DMS79 treated with DMSO at 0.1 percent for 48 hours (cell line): Measurements from ENCODE around the gene OTOG.
A peak's percentile ranks its signal among the peaks of the same experiment; 100 is the strongest.

ENCODE experiments used
- DNase-seq: peaks from one replicate; lab custom pipeline; 2025; lab: John Stamatoyannopoulos, UW

Gene OTOG

DNA sequence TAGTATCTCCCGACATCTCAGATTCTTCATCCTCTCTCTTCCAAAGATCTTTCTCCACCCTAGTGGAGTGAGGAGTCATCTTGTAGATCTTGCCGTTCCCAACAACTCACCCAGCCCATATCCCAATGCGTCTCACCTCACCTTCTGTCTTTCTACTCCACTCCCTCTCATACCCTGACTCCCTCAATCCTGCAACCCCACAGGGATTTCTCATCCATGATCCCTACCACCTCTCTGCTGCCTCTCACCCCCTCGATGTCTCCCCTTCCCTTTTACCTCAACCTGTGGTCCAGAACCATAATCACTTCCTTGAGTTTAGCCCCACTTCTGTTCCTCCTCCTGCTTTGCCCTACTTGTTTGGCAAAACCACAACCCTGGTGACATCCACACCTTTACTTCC lies 41.7 kb downstream of the OTOG start:
- DNase-seq = no peak

DNA sequence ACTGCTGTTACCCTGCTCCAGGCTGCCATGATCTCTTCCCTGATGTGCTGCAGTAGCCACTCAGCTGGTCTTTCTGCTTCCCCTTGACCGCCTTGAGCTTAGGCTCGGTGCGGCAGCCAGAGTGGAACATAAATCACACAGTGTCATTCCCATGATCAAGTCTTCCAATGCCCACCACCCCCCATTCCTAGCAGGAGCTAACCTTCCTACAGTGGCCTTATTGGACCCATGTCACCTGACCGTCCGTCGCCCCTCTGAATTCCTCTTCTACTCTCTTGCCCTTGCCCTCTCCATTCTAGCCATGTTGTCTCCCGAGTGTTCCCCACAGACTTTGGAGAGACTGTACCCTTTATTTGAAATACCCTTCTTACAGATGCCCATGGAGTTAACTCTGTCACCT lies 43.4 kb downstream of the OTOG start:
- DNase-seq = no peak

DNA sequence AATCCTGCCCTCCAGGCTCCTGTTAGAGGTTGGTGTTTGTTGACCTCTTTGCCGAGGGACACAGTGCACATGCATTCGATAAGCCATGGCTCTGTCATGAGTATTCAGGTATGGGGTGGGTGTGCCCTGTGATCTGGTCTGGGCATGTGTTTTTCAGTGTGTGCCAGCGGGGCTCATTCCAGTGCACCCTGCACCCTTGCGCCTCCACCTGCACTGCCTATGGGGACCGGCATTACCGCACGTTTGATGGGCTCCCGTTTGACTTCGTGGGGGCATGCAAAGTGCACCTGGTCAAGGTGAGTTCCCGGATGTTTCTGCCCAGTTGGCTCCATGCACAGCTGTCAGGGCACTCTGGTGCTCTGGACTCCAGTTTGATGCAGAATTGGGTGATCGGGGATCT lies 44.2 kb downstream of the OTOG start:
- DNase-seq = no peak

- DNase-seq = no peak
Measured at GRCh38 chr11:17593466-17594245, 46.6 kb downstream of the OTOG start.

DNA sequence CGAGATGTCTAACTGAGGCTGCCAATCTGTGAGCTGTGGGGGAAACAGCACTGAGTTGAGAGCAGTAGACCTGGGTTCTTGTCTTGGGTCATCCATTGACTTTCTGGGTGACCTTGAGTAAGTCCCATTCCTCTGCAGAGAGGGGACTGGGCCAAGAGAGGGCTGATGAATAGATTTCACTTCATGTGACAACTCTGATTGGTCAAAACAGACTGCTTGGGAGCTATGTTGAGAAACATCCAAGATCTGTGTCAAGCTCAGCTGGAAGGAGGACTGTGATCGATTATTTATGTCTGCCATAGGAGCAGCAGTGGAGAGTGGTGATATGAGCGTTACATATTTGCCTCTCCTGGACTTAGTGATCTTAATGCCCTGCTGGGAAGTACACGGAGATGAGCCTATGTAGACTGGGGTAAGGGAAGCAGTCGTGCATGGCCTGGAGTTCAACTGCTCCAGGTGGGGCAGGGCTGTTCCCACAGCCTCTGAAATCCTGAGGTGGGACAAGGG lies 47.7 kb downstream of the OTOG start:
- DNase-seq = no peak

DNA sequence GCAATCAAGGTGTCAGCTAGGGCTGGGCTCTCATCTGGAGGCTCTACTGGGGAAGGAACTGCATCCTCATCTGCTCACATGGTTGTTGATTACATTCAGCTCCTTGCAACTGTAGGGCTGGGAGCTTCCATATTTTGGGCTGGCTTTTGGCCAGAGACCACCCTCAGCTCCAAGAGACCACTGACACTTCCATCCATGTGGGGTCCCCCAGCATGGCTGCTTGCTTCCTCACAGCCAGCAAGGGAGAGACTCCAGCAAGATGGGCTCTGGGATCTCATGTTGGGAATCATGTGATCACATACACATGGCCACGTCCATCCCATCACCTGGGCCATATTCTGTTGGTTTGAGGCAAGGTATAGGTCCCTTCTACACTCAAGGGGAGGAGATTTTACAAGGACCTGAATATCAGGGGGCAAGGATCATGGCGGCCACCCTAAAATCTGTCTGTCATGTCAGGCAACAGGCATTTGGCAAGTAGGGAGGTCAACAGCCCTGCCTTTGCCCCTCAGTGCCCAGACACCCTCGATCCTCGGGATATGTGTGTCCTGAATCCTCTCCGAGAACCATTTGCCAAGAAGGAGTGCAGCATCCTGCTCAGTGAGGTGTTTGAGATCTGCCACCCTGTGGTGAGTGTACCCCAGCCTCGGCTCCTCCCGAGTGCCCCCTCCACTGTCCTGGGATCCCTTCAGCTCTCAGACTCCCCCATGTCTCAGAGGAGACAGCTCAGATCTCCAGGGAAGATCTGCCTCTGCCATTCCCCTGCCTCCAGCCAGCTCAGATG lies 48.7 kb downstream of the OTOG start:
- no peak for DNase-seq

DNA sequence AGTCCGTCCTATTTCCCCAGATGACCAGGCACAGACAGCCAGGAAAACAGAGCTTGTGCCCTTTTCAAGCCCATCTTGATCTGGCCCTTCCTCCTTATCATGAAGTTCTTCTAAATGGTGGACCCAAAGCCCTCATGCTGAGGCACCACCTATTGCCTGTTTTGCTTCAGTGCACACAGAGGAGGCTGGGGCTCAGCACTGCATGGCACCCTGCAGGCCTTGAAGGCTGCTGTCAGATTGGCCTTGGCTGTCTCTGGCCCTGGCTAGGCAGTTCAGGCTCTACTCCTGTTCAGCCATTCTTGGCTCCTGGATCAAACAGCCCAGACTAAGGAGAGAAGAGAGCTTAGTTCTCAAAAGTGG lies 49.2 kb downstream of the OTOG start:
- no peak for DNase-seq

GRCh38 chr11:17596711-17597110 lies 49.7 kb downstream of the OTOG start:
- DNase-seq = no peak

GRCh38 chr11:17597770-17598169 lies 50.7 kb downstream of the OTOG start:
- no peak for DNase-seq

GRCh38 chr11:17598700-17599459 lies 51.8 kb downstream of the OTOG start:
- DNase-seq = peak; percentile 48

GRCh38 chr11:17599460-17599925 lies 52.4 kb downstream of the OTOG start:
- DNase-seq = no peak

DNA sequence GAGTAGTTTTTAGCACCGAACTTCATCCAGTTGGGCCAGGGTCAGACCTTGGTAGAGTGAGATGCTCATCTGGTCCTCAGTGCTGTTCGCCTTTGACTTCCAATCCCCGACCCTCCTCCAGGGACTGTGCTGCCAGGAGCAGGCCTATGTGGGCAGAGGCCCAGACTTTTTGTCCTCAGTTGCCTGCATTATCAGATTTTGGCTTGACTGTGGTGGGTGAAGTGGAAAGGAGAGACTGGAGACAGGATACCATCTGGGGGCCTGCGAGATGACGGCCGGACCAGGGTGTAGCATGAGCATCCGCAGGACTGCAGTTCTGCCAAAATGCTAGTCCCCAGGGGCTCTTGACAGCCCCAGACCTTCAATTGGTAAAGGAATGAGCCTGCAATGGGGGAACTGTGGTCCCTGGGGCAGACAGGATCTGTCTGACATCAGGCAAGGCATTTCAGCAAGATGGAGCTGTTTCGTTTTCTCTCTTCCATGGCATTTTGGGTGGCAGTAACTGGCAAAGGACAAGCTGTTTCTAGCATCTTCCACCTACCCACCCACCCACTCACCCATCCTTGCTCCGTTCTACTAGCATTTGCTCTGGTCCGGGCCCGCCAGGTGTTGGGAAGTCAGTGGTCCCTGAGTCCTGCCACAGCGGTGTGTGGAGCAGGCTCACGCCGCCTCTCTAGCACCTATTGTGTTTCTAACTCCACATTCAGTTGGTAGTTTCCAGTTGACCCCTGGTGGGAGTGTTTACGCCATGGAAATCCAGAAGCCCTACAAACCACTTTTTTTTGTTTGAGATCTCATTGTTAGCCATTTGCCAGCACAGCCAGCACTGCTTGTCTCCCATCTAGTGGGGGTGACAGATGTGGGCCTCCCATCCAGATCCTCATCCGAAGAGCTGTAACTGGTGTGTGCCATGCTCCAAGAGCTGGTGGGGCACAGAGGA lies 53.5 kb downstream of the OTOG start:
- DNase-seq = no peak

GRCh38 chr11:17601256-17601671 lies 54.2 kb downstream of the OTOG start:
- DNase-seq = no peak

GRCh38 chr11:17601676-17602075 lies 54.6 kb downstream of the OTOG start:
- no peak for DNase-seq

DNA sequence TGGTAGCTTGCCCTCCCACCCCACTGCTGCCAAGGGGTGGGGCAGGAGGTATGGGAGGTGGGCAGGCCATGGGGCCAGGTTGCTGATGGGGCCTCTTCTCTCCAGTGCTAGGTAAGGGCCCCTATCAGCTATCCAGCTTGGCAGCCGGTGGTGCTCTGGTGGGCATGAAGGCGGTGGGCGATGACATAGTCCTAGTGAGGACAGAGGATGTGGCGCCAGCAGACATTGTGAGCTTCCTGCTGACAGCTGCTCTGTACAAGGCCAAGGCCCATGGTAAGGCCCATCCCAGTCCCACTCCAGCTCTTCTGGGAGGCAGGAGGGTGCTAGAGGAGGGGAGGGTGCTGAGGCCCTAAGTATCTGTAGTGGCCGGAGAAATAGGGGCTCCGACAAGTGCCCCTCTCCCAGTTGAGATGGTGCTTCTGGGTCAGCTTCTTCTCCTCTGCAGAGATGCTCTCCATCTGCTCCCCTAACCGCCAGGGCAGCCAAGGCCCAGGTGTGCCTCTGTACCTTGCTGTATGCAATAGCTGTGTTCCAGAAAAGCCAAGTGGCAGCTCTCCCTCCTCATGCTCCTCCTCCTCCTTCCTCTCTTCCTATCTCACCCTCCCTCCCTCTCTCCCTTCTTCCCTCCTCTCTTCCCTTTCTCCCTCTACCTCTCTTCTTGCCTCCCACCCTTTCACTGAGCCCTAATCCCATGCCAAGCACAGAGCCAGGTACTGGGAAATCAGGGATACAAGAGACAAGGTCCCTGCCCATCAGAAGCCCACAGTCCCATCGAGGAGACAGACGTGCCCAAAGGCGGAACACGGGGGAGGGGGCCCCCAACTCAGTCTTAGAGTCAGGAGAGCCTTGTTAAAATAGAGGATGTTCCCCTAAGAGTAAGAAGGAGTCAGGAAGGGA lies 55.3 kb downstream of the OTOG start:
- DNase-seq = no peak

GRCh38 chr11:17603056-17603825 lies 56.2 kb downstream of the OTOG start:
- DNase-seq = no peak

DNA sequence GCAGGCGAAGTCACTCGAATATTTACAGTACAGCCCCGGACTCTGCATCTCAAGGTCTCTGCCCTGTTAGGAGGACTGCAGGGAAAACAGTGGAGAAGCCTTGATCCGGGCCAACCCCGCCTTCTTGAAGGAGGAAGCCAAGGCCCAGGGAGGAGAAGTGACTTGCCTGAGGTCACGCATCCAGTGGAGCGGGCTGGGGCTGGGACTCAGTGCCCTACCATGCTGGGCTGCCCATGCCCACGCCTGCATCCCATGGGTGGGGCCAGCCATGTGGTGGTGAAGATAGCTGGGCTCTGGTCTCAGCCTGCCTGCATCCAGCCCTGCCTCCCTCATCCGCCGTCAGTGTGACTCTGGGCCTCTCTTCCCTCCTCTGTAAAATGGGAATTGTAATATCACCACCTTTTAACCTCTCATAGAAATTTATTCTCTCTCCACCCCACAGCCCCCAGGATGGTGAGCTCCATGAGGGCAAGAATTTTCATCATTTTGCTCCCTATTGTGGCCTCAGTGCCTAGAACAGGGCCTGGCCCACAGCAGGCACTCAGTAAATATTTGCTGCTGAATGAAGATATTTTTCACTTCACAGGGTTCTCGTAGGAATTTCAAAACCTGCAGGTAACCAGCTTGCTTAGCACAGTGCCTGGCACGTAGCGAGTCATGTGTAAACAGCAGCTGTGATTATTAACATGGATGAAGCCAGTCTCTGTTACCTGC lies 57.3 kb downstream of the OTOG start:
- no peak for DNase-seq

GRCh38 chr11:17604915-17605233 lies 57.8 kb downstream of the OTOG start:
- DNase-seq = no peak

DNA sequence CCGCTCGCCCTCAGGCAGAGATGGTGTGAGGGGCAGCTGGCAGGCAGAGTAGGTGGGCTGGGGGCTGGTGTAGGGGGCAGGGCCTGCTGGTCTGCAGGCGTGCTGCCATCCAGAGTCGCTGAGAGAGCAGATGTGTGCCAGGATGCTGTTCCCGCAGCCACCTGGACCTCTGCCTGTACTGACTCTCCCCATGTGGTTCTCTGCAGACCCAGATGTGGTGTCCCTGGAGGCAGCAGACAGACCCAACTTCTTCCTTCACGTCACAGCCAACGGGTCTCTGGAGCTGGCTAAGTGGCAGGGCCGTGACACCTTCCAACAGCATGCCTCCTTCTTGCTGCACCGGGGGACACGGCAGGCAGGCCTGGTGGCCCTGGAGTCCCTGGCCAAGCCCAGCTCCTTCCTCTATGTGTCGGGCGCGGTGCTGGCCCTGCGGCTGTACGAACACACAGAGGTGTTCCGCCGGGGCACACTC lies 58.6 kb downstream of the OTOG start:
- DNase-seq = no peak
